NT2/D1 (cell line): ENCODE results near the gene UGCG.

Source experiments
- SUZ12 ChIP-seq: IDR thresholded peaks from 2 replicates; pipeline ENCODE4 v1.6.1; 2011; ENCODE audit not compliant: insufficient read length, insufficient read depth; ENCODE audit errors: extremely low read depth
- YY1 ChIP-seq: IDR thresholded peaks from 2 replicates; pipeline ENCODE4 v1.6.1; 2011; ENCODE audit not compliant: insufficient read length, insufficient read depth

- TF ChIP-seq YY1 (no peak), SUZ12 (no peak)
Observed at GRCh38 chr9:111940697-111941096, 44.1 kb downstream of the UGCG start.
